ENCODE data around the gene FOXJ3. TPM values are rescaled to one million over a fixed set of nuclear protein-coding genes. Genes with fewer than 3 reads are reported as not detected.
A peak's percentile ranks its signal among the peaks of the same experiment; 100 is the strongest.

Gene FOXJ3
- total and polyA plus RNA-seq, 2 experiments from 2014 or later: 16.3 to 23.6 TPM

- 72 to 76% methylated on average over 2 of the region's 2 CpGs for WGBS, 2 experiments (ENCODE audit: low coverage in 1 of 2, low lambda C conversion rate in 2 of 2, missing lambda C conversion rate in 2 of 2)
- Histone ChIP-seq H4K20me1 (ENCODE audit: insufficient read depth) (no peaks in the 10 kb centered on the region), H3K4me1 (ENCODE audit: insufficient read depth) (peaks cover 32% of the 10 kb centered on the region), H3K4me2 (ENCODE audit: unreplicated experiment) (peak overlapping the region; percentile 17), H3K27ac (no peak overlapping the region), H3F3A (ENCODE audit: insufficient read depth) (peaks cover 31% of the 10 kb centered on the region), H3K9me2 (ENCODE audit: insufficient read depth) (no peaks in the 10 kb centered on the region), H3K79me2 (ENCODE audit: insufficient read depth) (peaks cover 73% of the 10 kb centered on the region), H3K9ac (no peak overlapping the region), H3K27me3 (replicated peaks; ENCODE audit: insufficient read depth) (no peaks in the 10 kb centered on the region), H3K9me3 (ENCODE audit: low read depth) (no peaks in the 10 kb centered on the region), H2AFZ (no peak overlapping the region), H3K4me3 (no peak overlapping the region), H3K36me3 (ENCODE audit: low read depth) (no peaks in the 10 kb centered on the region)
- in situ Hi-C loops (cut with MboI): no loop called here
- no peak for TF ChIP-seq EZH2 (IDR thresholded peaks at IDR 0.05; ENCODE audit: insufficient read depth, poor library complexity, severe bottlenecking)
- DNase-seq: peak; percentile 56
These were observed 113.0 kb downstream of the FOXJ3 start for GRCh38 chr1:42221952-42222606.

- no peaks in the 10 kb centered on the region for H4K20me1 ChIP-seq (ENCODE audit: insufficient read depth)
These were observed 113.6 kb downstream of the FOXJ3 start for GRCh38 chr1:42221456-42221855.

GRCh38 chr1:42219627-42220026 is 115.4 kb downstream of the FOXJ3 start:
- 55 to 57% methylated on average over 1 of the region's 1 CpG for WGBS, 2 experiments (ENCODE audit: low coverage in 1 of 2, low lambda C conversion rate in 2 of 2, missing lambda C conversion rate in 2 of 2)
- peaks cover 88% of the 10 kb centered on the region for H3K79me2 ChIP-seq (ENCODE audit: insufficient read depth)

More at GRCh38 chr1:42221456-42221855, 113.6 kb downstream of the FOXJ3 start:
- Histone ChIP-seq H3K27ac (no peak overlapping the region), H2AFZ (no peak overlapping the region), H3K79me2 (ENCODE audit: insufficient read depth) (peaks cover 79% of the 10 kb centered on the region), H3K36me3 (ENCODE audit: low read depth) (no peaks in the 10 kb centered on the region), H3K4me3 (no peak overlapping the region), H3K9ac (no peak overlapping the region), H3F3A (ENCODE audit: insufficient read depth) (peaks cover 25% of the 10 kb centered on the region; the same call in 1 of the 2 replicates), H3K9me3 (ENCODE audit: low read depth) (no peaks in the 10 kb centered on the region), H3K4me1 (ENCODE audit: insufficient read depth) (peaks cover 25% of the 10 kb centered on the region), H3K4me2 (ENCODE audit: unreplicated experiment) (no peak overlapping the region), H3K9me2 (ENCODE audit: insufficient read depth) (no peaks in the 10 kb centered on the region), H3K27me3 (replicated peaks; ENCODE audit: insufficient read depth) (no peaks in the 10 kb centered on the region)
- no peak for DNase-seq
- WGBS, 2 experiments (ENCODE audit: low coverage in 1 of 2, low lambda C conversion rate in 2 of 2, missing lambda C conversion rate in 2 of 2): 94 to 100% methylated on average over 2 of the region's 2 CpGs
- TF ChIP-seq EZH2phosphoT487 (IDR thresholded peaks at IDR 0.05; ENCODE audit: insufficient read depth, low read depth) (no peak), EZH2 (IDR thresholded peaks at IDR 0.05; ENCODE audit: insufficient read depth, poor library complexity, severe bottlenecking) (no peak)
- in situ Hi-C loops (cut with MboI): no loop called here

GRCh38 chr1:42214447-42214871 is 120.6 kb downstream of the FOXJ3 start:
- H4K20me1 ChIP-seq (ENCODE audit: insufficient read depth): no peaks in the 10 kb centered on the region
- peak overlapping the region; percentile 4 for H3K4me2 ChIP-seq (ENCODE audit: unreplicated experiment)
- WGBS, 2 experiments (ENCODE audit: low coverage in 1 of 2, low lambda C conversion rate in 2 of 2, missing lambda C conversion rate in 2 of 2): 11 to 12% methylated on average over 1 of the region's 1 CpG
- H3K27ac ChIP-seq: peak overlapping the region; percentile 28
- H3K9me2 ChIP-seq (ENCODE audit: insufficient read depth): no peaks in the 10 kb centered on the region
- TF ChIP-seq EZH2phosphoT487 (IDR thresholded peaks at IDR 0.05; ENCODE audit: insufficient read depth, low read depth): no peak
- no peak for TF ChIP-seq EZH2 (IDR thresholded peaks at IDR 0.05; ENCODE audit: insufficient read depth, poor library complexity, severe bottlenecking)
- H3F3A ChIP-seq (ENCODE audit: insufficient read depth): peaks cover 34% of the 10 kb centered on the region
- H3K9me3 ChIP-seq (ENCODE audit: low read depth): no peaks in the 10 kb centered on the region
- H3K9ac ChIP-seq: no peak overlapping the region
- H3K4me3 ChIP-seq: no peak overlapping the region
- peaks cover 44% of the 10 kb centered on the region for H3K4me1 ChIP-seq (ENCODE audit: insufficient read depth)
- no peaks in the 10 kb centered on the region for H3K27me3 ChIP-seq (replicated peaks; ENCODE audit: insufficient read depth)
- in situ Hi-C loops (cut with MboI): no loop called here
- DNase-seq: peak; percentile 72
- H3K79me2 ChIP-seq (ENCODE audit: insufficient read depth): peaks cover 93% of the 10 kb centered on the region
- no peaks in the 10 kb centered on the region for H3K36me3 ChIP-seq (ENCODE audit: low read depth)
- H2AFZ ChIP-seq: no peak overlapping the region

More at GRCh38 chr1:42219627-42220026, 115.4 kb downstream of the FOXJ3 start:
- Histone ChIP-seq H3K9me2 (ENCODE audit: insufficient read depth) (no peaks in the 10 kb centered on the region), H3K4me1 (ENCODE audit: insufficient read depth) (peaks cover 23% of the 10 kb centered on the region), H2AFZ (no peak overlapping the region), H3K9me3 (ENCODE audit: low read depth) (no peaks in the 10 kb centered on the region), H3K36me3 (ENCODE audit: low read depth) (no peaks in the 10 kb centered on the region), H3F3A (ENCODE audit: insufficient read depth) (peaks cover 18% of the 10 kb centered on the region; the same call in 1 of the 2 replicates), H3K27ac (no peak overlapping the region), H3K27me3 (replicated peaks; ENCODE audit: insufficient read depth) (no peaks in the 10 kb centered on the region), H4K20me1 (ENCODE audit: insufficient read depth) (no peaks in the 10 kb centered on the region), H3K4me2 (ENCODE audit: unreplicated experiment) (no peak overlapping the region), H3K9ac (no peak overlapping the region), H3K4me3 (no peak overlapping the region)
- in situ Hi-C loops (cut with MboI): no loop called here
- TF ChIP-seq EZH2phosphoT487 (IDR thresholded peaks at IDR 0.05; ENCODE audit: insufficient read depth, low read depth) (no peak), EZH2 (IDR thresholded peaks at IDR 0.05; ENCODE audit: insufficient read depth, poor library complexity, severe bottlenecking) (no peak)
- DNase-seq: no peak

All from GM23248 (cell line).